HG03103 (cell line): ENCODE results near the gene CDKN3.
"Not testable (repeated sequence)": the region's sequence is repeated elsewhere in the genome, so short reads cannot be mapped to it uniquely, and the experiment has no call there.

Source experiments
- ATAC-seq: cut with Tn5 transposase; IDR thresholded peaks from one replicate; pipeline ENCODE4 v1.9.1; 2021; ENCODE audit warnings: low read depth; ENCODE audit not compliant: unreplicated experiment

Gene CDKN3

DNA sequence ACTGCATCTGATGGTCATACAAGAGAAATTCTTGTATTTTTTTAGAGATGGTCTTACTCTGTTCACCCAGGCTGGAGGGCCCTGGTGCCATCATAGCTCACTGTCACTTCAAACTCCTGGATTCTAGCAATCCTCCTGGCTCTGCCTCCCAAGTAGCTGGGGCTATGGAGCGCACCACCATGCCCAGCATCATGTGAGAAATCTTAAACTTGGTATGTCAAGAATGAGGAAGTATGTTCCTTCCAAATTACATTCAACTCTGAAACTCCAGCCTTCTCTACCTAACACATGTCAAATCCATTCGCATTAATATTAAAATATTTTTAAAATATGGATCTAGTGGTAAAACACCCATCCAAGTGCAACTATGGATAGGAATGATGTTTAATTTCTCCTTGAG, 27.5 kb upstream of the CDKN3 start:
- no peak for ATAC-seq

DNA sequence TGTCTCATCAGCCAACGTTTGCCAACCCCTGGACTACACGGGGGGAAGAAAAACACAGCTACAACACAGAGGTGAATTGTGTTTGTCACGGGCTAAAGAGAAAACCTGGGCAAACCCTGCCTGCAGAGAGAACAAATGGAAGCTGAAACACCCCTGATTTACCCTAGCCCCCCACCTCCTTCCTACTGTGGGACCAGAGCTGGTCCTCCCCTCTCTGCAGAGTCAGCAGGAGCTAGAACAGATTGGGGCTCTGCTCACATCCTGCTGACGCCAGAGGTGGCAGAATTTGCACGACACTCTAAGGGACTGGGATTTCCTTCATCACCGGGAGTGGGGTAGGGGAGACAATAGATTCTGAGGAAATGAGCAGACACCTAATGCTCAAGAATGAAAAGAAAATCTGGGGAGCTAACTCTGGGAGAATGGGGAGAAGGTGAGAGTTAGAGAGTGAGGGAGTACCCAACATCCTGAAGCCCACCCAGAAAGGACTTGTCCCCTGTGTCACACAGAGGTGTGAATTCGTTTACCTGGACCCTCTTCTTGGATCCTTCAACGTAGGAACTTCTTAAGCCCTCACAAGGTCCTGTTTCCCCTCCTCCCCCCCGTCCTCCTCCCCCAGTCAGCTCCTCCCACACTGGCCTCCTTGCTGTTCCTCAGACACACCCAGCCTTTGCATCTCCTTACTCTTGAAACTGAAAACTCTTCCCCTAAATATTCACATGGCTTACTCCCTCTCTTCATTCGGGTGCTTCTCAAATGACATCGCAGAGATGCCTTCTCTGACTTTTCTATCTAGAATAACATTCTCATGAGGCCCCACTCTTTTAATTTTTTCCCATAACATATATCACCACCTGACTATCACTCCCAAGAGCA, 26.2 kb upstream of the CDKN3 start:
- no peak for ATAC-seq

DNA sequence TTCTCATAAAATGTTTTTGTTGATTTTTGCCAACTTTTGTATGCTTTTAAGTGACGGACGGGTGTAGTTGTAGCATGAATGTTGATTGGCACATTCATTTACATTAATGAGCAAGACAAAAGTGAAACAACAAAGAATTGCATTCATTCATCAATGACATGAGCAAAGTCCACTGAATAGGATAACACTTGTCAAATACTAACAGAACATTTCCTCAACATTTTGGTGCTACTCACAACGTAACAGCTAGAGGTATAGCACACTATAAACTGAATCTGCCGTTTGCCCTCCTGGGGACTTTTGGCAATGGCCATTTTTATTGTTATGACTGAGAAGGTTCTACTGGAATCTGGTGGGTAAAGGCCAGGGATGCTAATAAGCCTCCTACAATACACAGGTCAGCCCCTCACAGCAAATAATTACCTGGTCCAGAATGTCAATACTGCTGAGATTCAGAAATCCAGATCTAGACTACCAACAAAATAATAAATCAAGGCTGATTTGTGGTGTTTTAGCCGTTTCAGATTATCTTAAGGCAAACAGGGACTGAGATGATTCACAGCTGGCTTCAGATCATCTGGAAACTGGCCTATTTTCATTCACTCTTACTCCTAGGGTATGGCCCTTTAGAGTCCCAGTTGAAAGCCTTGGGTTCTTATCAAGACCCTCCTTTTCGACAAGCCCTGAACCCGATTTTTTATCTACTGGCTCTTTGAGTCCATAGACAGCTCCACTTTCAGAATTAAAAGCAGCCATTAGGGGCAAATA, 22.5 kb upstream of the CDKN3 start:
- no peak for ATAC-seq

DNA sequence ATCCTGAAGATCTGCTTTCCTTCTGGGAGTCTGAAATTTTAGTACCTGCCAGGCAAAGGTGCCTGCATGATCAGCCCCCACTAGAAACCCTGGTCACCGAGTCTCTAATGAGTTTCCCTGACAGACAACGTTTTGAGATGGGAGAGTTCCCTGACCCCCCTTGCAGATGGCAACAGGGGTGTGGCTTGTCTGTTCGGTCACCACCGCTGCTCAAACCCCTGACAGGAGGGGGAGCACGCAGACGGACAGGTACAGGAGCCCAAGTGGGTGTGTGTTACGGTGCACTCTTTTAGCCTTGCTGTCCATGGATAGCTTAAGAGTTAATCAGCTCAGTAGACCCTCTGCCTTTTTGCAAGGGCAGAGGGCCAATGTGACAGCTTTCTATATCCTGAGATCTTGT, 19.3 kb upstream of the CDKN3 start:
- no peak for ATAC-seq

DNA sequence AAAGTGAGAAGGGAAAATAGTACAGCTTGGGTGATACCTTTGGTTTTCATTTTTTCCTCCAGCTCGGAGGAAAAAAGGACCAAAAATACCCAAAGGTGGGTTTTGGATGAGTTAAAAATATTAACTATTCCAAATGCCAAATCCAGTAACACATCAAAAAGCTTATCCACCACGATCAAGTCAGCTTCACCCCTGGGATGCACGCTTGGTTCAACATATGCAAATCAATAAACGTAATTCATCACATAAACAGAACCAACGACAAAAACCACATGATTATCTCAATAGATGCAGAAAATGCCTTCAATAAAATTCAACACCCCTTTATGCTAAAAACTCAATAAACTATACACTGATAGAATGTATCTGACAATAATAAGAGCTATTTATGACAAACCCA, 17.9 kb upstream of the CDKN3 start:
- ATAC-seq: not testable (repeated sequence)

DNA sequence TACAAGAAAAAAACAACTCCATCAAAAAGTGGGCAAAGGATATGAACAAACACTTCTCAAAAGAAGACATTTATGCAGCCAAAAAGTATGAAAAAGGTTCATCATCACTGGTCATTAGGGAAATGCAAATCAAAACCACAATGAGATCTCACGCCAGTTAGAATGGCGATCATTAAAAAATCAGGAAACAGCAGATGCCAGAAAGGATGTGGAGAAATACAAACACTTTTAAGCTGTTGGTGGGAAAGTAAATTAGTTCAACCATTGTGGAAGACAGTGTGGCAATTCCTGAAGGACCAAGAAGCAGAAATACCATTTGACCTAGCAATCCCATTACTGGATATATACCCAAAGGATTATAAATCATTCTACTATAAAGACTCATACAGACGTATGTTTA, 16.2 kb upstream of the CDKN3 start:
- not testable (repeated sequence) for ATAC-seq

DNA sequence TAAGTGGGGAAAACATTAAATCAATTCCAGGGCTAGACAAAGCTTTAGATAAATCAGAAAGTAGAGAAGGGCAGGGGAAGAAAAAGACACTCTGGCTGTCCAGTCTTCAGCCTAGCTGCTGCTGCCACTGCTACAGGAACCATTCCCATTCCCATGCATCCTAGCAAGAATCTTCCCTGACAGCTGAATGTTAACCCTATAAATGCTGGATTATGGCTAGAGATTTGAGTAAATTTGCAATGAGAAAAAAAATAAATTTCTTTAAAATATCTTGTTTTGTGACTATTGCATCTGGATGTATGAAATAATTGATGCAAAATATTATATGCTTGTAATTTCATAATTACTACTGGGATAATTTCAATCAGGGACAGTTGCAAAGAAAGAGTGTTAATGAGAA, 15.0 kb upstream of the CDKN3 start:
- no peak for ATAC-seq

DNA sequence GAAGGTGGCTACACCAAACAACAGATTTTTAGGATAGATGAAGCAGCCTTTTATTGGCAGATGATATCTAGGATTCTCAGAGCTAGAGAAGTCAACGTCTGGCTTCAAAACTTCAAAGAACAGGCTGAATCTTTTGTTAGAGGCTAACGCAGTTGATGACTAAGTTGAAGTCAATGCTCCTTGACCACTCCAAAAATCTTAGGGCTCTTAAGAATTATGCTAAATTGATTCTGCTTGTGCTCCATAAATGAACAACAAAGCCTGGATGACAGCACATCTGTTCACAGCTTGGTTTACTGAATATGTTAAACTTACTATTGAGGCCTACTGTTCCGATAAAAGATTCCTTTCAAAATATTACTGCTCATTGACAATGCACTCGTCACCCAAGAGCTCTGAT, 13.0 kb upstream of the CDKN3 start:
- no peak for ATAC-seq

DNA sequence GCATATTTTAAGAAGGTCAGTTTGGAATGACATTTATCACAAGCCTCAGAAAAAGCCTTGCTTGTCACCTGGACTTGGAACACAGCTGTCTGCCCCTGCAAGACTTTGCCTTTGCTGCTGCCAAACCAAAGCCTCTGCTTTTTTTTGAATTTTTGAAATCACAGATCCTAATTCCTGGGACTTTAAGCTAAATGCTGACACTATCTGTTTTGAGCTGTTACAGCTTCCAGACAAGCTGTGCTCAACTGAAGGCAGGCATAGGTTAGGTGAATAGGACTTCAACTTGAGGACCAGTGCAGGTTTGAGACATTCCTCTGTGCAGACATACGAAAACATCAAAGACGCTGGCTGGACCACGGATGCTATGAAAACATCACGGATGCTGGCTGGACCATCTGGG, 11.3 kb upstream of the CDKN3 start:
- ATAC-seq: no peak

DNA sequence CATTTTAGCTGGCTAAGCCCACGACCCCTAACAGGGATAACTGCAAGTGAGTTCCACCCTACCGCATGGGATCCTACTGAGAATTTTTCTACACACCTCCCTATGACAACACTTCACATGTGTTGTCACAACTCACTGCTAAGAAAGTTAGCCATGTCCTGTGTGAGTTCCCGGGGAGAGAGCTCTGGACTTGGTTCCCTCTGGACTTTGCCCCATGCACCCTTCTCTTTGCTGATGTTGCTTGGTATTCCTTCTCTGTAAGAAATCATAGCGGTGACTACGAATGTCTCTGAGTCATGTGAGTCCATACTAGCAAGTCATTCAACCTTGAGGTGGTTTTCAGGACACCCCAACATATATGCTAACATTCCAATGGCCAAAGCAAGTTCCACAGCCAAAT, 9.5 kb upstream of the CDKN3 start:
- ATAC-seq: no peak

DNA sequence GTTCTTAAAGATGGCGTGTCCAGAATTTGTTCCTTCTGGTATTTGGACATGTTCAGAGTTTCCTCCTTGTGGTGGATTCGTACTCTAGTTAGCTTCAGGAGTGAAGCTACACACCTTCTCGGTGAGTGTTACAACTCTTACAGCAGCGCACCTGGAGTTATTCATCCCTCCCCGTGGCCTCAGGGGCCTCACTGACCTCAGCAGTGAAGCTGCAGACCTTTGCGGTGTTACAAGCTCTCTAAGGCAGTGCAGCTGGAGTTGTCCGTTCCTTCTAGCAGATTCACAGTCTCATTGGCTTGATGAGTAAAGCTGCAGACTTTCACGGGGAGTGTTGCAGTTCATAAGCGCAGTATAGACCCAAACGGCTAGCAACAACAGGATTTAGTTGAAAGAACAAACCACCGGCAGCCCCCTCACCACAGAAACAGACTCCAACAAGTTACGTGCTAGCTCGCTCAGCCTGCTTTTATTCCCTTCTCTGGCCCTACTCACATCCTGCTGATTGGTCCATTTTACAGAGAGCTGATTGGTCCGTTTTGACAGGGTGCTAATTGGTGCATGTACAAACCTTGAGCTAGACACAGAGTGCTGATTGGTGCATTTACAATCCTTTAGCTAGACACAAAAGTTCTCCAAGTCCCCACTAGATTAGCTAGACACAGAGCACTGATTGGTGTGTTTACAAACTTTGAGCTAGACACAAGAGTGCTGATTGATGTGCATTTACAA, 4.5 kb upstream of the CDKN3 start:
- no peak for ATAC-seq

DNA sequence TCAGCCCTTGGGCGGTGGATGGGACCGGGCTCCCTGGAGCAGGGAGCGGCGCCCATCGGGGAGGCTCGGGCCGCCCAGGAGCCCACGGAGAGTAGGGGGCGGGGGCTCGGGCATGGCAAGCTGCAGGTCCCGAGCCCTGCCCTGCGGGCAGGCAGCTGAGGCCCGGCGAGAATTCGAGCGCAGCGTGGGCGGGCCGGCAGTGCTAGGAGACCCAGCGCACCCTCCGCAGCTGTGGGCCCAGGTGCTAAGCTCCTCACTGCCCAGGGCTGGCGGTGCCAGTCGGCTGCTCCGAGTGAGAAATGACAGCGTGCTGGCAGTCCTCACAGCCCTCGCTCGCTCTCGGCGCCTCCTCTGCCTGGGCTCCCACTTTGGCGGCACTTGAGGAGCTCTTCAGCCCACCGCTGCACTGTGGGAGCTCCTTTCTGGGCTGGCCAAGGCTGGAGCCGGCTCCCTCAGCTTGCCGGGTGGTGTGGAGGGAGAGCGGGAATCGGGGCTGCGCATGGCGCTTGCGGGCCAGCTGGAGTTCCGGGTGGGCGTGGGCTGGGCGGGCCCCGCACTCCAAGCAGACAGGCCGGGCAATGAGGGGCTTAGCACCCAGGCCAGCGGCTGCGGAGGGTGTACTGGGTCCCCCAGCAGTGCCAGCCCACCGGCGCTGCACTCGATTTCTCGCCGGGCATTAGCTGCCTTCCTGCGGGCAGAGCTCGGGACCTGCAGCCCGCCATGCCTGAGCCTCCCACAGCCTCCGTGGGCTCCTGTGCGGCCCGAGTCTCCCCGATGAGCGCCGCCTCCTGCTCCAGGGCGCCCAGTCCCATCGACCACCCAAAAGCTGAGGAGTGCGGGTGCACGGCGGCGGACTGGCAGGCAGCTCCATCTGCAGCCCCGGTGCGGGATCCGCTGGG, 3.6 kb upstream of the CDKN3 start:
- ATAC-seq: not testable (repeated sequence)

DNA sequence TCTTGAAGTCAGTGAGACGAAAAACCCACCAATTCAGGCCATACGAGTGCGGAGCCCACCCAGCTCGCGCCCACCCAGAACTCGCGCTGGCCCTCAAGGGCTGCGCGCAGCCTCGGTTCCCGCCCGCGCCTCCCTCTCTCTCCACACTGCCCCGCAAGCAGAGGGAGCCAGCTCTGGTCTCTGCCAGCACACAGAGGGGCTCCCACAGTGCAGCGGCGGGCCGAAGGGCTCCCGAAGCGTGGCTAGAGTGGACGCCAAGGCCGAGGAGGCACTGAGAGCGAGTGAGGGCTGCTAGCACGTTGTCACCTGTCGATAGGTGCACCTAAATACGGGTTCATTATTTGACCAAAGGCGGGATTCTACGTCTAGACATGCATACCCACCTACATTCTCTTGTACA, 2.2 kb upstream of the CDKN3 start:
- ATAC-seq: no peak

DNA sequence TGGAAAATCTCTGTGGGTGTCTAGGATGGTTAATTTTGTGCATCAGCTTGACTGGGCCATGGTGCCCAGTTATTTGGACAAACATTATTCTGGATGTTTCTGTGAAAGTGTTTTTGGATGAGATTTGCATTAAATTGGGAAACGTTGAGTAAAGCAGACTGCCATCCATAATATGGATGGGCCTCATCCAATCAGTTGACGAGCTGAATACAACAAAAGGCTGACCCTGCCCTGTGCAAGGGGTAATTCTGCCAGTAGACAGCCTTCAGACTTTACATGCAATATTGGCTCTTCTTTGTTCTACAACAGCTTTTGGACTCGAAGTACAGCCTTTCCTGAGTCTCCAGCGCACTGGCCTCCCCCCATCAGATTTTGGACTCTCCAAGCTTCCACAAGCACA, 1.5 kb upstream of the CDKN3 start:
- ATAC-seq: no peak

DNA sequence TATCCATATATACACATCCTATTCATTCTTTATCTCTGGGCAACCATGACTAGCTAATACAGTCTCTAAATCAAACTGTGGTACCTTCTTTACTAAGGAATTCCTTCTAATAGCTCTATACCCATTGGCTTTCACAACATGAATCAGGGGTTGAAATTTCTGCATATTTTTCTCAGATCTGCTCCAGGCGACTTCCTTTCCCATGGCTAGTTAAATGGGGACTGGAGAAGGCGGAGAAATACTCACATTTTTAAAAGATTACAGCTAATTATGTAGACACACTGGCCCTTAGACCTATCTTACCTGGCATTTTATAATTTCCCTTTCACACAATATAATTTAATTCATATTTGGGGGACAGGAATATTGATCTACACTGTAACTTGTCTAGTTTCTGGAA, 1.1 kb upstream of the CDKN3 start:
- no peak for ATAC-seq

DNA sequence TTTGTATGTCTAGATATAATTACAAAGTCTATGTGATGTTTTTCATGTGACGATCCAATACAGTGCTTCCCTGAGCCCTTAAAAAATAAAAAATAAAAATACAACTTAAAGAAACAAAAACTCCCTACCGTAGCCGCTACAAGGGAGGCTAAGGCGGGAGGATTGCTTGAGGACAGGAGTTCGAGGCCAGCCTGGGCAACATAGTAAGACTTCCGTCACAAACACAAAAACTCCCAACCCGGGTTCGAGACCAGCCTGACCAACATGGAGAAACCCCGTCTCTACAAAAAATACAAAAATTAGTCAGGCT, 669 bp upstream of the CDKN3 start:
- no peak for ATAC-seq

DNA sequence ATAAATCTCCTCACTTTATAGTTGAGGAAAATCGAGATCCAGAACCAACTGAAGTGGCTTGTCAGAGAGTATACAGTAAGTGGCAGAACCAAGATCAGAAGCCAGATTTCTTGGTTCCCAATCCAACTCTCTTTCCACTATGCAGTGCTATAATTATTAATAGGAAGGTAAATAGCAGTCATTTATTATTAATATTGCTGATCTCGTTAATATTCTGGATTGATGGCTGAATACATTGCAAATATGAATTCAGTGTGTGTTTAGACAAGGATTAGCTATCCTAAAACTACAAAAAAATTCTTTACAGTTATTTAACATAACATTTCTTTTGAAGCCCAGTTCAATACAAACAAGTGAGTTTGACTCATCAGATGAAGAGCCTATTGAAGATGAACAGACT, 2.8 kb downstream of the CDKN3 start:
- ATAC-seq: no peak

DNA sequence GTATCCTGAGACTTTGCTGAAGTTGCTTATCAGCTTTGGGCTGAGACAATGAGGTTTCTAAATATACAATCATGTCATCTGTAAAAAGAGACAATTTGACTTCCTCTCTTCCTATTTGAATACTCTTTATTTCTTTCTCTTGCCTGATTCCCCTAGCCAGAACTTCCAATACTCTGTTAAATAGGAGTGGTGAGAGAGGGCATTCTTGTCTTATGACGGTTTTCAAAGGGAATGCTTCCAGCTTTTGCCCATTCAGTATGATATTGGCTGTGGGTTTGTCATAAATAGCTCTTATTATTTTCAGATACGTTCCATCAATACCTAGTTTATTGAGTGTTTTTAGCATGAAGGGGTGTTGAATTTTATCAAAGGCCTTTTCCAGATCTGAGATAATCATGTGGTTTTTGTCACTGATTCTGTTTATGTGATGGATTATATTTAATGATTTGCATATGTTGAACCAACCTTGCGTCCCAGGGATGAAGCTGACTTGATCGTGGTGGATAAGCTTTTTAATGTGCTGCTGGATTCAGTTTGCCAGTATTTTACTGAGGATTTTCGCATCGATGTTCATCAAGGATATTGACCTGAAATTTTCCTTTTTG, 6.7 kb downstream of the CDKN3 start:
- ATAC-seq: not testable (repeated sequence)

DNA sequence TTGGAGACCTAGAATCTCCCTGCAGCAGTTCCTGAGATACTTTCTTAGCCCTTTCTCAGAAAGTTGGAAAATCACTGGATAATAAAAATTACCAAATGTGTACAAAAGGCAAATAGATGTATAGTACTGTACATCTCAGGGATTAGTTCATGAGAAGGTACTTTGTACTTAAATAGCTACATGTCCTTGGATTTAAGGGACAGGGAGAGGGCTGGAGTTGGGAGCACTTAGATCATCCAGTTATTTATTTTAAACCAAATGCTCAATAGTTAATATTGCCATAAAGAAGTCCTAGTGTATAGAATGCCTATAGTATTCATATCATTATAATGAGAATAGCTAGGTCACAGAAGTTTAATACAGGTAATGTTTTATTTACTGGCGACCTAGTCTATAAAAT, 13.4 kb downstream of the CDKN3 start:
- no peak for ATAC-seq

DNA sequence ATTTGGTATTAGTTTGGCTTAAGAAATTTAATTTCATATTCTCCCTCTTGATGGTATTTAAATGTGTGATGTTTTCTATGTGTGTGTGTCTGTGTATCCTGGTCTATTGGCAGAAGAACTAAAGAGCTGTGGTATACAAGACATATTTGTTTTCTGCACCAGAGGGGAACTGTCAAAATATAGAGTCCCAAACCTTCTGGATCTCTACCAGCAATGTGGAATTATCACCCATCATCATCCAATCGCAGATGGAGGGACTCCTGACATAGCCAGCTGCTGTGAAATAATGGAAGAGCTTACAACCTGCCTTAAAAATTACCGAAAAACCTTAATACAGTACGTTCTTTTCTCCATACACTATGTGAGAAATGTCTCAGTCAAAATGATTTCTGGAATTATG, 14.6 kb downstream of the CDKN3 start:
- ATAC-seq: no peak
